ENCODE data around the gene CRABP1. TPM values are rescaled to one million over a fixed set of nuclear protein-coding genes. Genes with fewer than 3 reads are reported as not detected.

Gene CRABP1
- total RNA-seq, 4 donors from 2014 or later, result not detected

- DNase-seq, result no peak
- Histone ChIP-seq H3K9me3 (no peaks in the 10 kb centered on the region), H3K36me3 (no peaks in the 10 kb centered on the region), H3K27me3 (peaks cover 0 to 34% (median 0%) of the 10 kb centered on the region in 4 donors), H3K27ac (no peak overlapping the region), H3K4me3 (no peak overlapping the region), H3K4me1 (peaks cover 0 to 7% (median 0%) of the 10 kb centered on the region in 3 donors)
- WGBS, 2 donors, result 52 to 80% methylated on average over 4 of the region's 4 CpGs
- TF ChIP-seq POLR2A (IDR thresholded peaks at IDR 0.05), result no peak
- no peak for TF ChIP-seq CTCF (IDR thresholded peaks at IDR 0.05)
- intact Hi-C loops (cut with DNase I), result loop anchor here (5.0 kb wide), 1 partner anchor 105 kb away; no protein-coding TSS in a partner anchor
Measured at GRCh38 chr15:78312536-78312935, 27.6 kb upstream of the CRABP1 start.

- Histone ChIP-seq H3K4me3 (no peak overlapping the region), H3K36me3 (no peaks in the 10 kb centered on the region), H3K27ac (no peak overlapping the region), H3K4me1 (peaks cover 0 to 7% (median 0%) of the 10 kb centered on the region in 3 donors), H3K27me3 (peaks cover 0 to 29% (median 0%) of the 10 kb centered on the region in 4 donors), H3K9me3 (no peaks in the 10 kb centered on the region)
- no peak for DNase-seq
- TF ChIP-seq POLR2A (IDR thresholded peaks at IDR 0.05) (no peak), CTCF (IDR thresholded peaks at IDR 0.05) (no peak)
- 74 to 80% methylated on average over 5 of the region's 5 CpGs for WGBS, 2 donors
- intact Hi-C loops (cut with DNase I), result loop anchor here (5.0 kb wide), 1 partner anchor 104 kb away; no protein-coding TSS in a partner anchor
Measured at GRCh38 chr15:78312957-78313356, 27.2 kb upstream of the CRABP1 start.

- intact Hi-C loops (cut with DNase I), result loop anchor here (5.0 kb wide), 1 partner anchor 104 kb away; no protein-coding TSS in a partner anchor
- Histone ChIP-seq H3K4me1 (peaks cover 0 to 3% (median 0%) of the 10 kb centered on the region in 3 donors), H3K27me3 (peaks cover 0 to 25% (median 0%) of the 10 kb centered on the region in 4 donors), H3K4me3 (no peak overlapping the region), H3K27ac (no peak overlapping the region), H3K36me3 (no peaks in the 10 kb centered on the region), H3K9me3 (no peaks in the 10 kb centered on the region)
- 67 to 78% methylated on average over 5 to 7 of the region's 8 CpGs for WGBS, 2 donors
- DNase-seq, result no peak
- TF ChIP-seq POLR2A (IDR thresholded peaks at IDR 0.05) (no peak), CTCF (IDR thresholded peaks at IDR 0.05) (no peak)
Measured at GRCh38 chr15:78313383-78313782, 26.8 kb upstream of the CRABP1 start.

GRCh38 chr15:78314181-78314581 is 26.0 kb upstream of the CRABP1 start:
- WGBS, 2 donors, result no CpG with 5 or more reads among the region's 7 CpGs
- H3K27me3 ChIP-seq, result peaks cover 0 to 17% (median 0%) of the 10 kb centered on the region in 4 donors

More at GRCh38 chr15:78314181-78314581, 26.0 kb upstream of the CRABP1 start:
- no peak for DNase-seq
- Histone ChIP-seq H3K36me3 (no peaks in the 10 kb centered on the region), H3K9me3 (no peaks in the 10 kb centered on the region), H3K4me3 (no peak overlapping the region), H3K4me1 (no peaks in the 10 kb centered on the region), H3K27ac (no peak overlapping the region)
- TF ChIP-seq CTCF (IDR thresholded peaks at IDR 0.05) (no peak), POLR2A (IDR thresholded peaks at IDR 0.05) (no peak)
- intact Hi-C loops (cut with DNase I), result loop anchor here (5.0 kb wide), 1 partner anchor 103 kb away; no protein-coding TSS in a partner anchor
